Prostate gland (tissue), 2 donors: ENCODE data around the gene GSTT2.

Source experiments
- POLR2AphosphoS5 ChIP-seq: sonication (generic); formaldehyde crosslinking; IDR thresholded peaks from one replicate; pipeline ENCODE4 v1.6.1; 2017; ENCODE audit warnings: antibody characterized with exemption
- TF ChIP-seq, protein P1 (sequence below), 4 experiments: fragments of 200-600 bp in 2 of 4; fragments of 450-650 bp in 2 of 4; sonication (generic) in 2 of 4; IDR thresholded peaks; 1 replicate in 3 of 4; 2 replicates in 1 of 4; pipeline ENCODE4 v1.5.1; 2016 to 2019; ENCODE audit warnings: antibody characterized with exemption in 4 of 4, mild to moderate bottlenecking in 2 of 4, moderate library complexity in 2 of 4

DNA sequence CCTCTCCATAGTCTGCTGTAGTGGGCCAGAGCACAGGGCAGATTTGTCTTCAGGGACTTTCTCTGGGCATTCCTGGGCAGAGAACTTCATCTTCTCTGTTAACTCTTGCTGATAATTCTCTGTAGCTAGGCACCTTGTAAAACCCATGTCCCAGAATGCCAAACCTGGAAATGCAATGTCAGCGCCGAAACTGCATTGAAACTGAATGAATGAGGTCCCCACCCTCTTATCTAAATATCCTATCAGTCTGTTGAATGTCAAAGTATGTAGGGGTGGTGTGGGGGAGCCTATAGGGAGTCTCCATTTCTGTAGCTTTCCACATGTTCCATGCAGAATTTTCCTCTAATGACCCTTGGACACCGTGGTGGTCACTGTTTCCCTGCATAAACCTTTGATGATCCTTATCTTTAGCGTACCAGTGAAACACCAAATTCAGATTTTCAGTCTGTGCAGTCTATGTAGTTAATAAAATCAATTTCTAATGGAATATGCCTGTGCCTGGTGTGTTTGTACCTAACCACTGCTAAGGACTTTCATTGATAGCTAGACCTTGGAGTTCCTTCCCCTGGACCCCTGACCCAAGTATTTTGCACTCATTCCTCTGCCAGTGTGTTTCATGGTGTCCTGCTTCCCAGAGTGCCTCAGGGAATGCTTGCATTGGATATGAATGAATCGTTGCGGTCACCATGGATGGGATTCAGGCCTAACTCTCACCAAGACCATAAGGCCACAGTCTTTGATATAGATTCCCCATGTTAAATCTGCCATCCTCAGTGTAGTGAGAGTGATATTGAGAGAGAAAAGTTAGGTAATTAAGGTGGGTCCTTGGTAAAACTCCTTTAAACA is 28.7 kb downstream of the GSTT2 start:
- TF ChIP-seq, protein P1, sequence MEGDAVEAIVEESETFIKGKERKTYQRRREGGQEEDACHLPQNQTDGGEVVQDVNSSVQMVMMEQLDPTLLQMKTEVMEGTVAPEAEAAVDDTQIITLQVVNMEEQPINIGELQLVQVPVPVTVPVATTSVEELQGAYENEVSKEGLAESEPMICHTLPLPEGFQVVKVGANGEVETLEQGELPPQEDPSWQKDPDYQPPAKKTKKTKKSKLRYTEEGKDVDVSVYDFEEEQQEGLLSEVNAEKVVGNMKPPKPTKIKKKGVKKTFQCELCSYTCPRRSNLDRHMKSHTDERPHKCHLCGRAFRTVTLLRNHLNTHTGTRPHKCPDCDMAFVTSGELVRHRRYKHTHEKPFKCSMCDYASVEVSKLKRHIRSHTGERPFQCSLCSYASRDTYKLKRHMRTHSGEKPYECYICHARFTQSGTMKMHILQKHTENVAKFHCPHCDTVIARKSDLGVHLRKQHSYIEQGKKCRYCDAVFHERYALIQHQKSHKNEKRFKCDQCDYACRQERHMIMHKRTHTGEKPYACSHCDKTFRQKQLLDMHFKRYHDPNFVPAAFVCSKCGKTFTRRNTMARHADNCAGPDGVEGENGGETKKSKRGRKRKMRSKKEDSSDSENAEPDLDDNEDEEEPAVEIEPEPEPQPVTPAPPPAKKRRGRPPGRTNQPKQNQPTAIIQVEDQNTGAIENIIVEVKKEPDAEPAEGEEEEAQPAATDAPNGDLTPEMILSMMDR (IDR thresholded peaks at IDR 0.05), result no peak
- TF ChIP-seq POLR2AphosphoS5, result no peak
